Thyroid gland (tissue), 4 donors: Measurements from ENCODE around the gene HIVEP3.

Source experiments
- CTCF ChIP-seq, 6 experiments: fragments of 200-600 bp in 3 of 6; fragments of 450-650 bp in 3 of 6; sonication (generic) in 3 of 6; IDR thresholded peaks; one replicate each; pipeline ENCODE4 v1.5.1; 2016 to 2019; ENCODE audit warnings: antibody characterized with exemption in 6 of 6, mild to moderate bottlenecking in 2 of 6, inconsistent platforms in 1 of 6, moderate library complexity in 1 of 6
- POLR2A ChIP-seq, 2 donors: fragments of 450-650 bp; IDR thresholded peaks; one replicate each; pipeline ENCODE4 v1.6.1; 2017; ENCODE audit warnings: antibody characterized with exemption in 2 of 2, mild to moderate bottlenecking in 2 of 2, moderate library complexity in 1 of 2

GRCh38 chr1:41615316-41615715 lies 303.4 kb downstream of the HIVEP3 start:
- TF ChIP-seq CTCF (IDR thresholded peaks at IDR 0.05) = no peak
- no peak for TF ChIP-seq POLR2A (IDR thresholded peaks at IDR 0.05)
